Esophagus squamous epithelium (tissue), 5 donors: ENCODE data around the gene LSM4. TPM values are rescaled to one million over a fixed set of nuclear protein-coding genes. Genes with fewer than 3 reads are reported as not detected.

ENCODE experiments used
- DNase-seq: peaks from one replicate; lab custom pipeline; 2025; lab: John Stamatoyannopoulos, UW
- H3K27ac ChIP-seq, 4 donors: fragments of 200-600 bp; sonication (generic); one replicate each; pipeline ENCODE4 v1.5.1; 2016 to 2019; ENCODE audit warnings: mild to moderate bottlenecking in 1 of 4
- H3K27me3 ChIP-seq, 4 donors: fragments of 200-600 bp; sonication (generic); 1 replicate in 3 of 4; 2 replicates in 1 of 4; pipeline versions ENCODE4 v1.5.1 to v1.6.0; 2017 to 2021; ENCODE audit warnings: antibody characterized with exemption in 1 of 4
- H3K36me3 ChIP-seq, 3 donors: fragments of 200-600 bp; sonication (generic); one replicate each; pipeline ENCODE4 v1.5.1; 2016 to 2019
- H3K4me1 ChIP-seq, 3 donors: fragments of 200-600 bp; sonication (generic); one replicate each; pipeline ENCODE4 v1.5.1; 2017 to 2019
- H3K4me3 ChIP-seq, 4 donors: fragments of 200-600 bp; sonication (generic); 1 replicate in 3 of 4; 2 replicates in 1 of 4; pipeline ENCODE4 v1.5.1; 2016 to 2019; ENCODE audit warnings: mild to moderate bottlenecking in 2 of 4, moderate library complexity in 1 of 4
- H3K9me3 ChIP-seq, 3 donors: fragments of 200-600 bp; sonication (generic); one replicate each; pipeline ENCODE4 v1.5.1; 2016 to 2019
- POLR2A ChIP-seq, 4 donors: fragments of 450-650 bp; IDR thresholded peaks; one replicate each; pipeline ENCODE4 v1.6.1; 2017; ENCODE audit warnings: antibody characterized with exemption in 4 of 4, mild to moderate bottlenecking in 4 of 4, moderate library complexity in 3 of 4
- WGBS, 2 donors: methylation state at CpG; one replicate each; pipeline ENCODE4 v1.1.5; 2018; 5-methylcytosine and 5-hydroxymethylcytosine counted together
- intact Hi-C: fragments of 100-400 bp; cut with DNase I; formaldehyde crosslinking; loops from one replicate; pipeline ENCODE4 v1.15.0; 2022
- total RNA-seq, 4 donors: library from RNA; depleted of rRNA; stranded (reverse); fragments of >200 nt; gene quantifications; one replicate each; pipeline ENCODE4 v1.1.0, GENCODE V29; 2016
- TF ChIP-seq, protein P1 (sequence below), 6 experiments: fragments of 450-650 bp in 4 of 6; fragments of 200-600 bp in 2 of 6; sonication (generic) in 2 of 6; IDR thresholded peaks; one replicate each; pipeline ENCODE4 v1.5.1; 2016 to 2019; ENCODE audit warnings: antibody characterized with exemption in 6 of 6, mild to moderate bottlenecking in 4 of 6, moderate library complexity in 4 of 6
- donor health status: DM: yes; HTN: yes; CAD: no.

LSM4 gene
- total RNA-seq, 4 donors from 2014 or later: 97.3 to 228 (median 137) TPM

GRCh38 chr19:18294467-18294864 is 28.4 kb downstream of the LSM4 start:
- no peaks in the 10 kb centered on the region for H3K36me3 ChIP-seq
- DNase-seq: no peak
- intact Hi-C loops: no loop called here
- H3K9me3 ChIP-seq: no peaks in the 10 kb centered on the region
- peaks cover 21 to 49% (median 26%) of the 10 kb centered on the region in 3 donors for H3K4me1 ChIP-seq
- no peaks in the 10 kb centered on the region for H3K27me3 ChIP-seq
- TF ChIP-seq, protein P1, sequence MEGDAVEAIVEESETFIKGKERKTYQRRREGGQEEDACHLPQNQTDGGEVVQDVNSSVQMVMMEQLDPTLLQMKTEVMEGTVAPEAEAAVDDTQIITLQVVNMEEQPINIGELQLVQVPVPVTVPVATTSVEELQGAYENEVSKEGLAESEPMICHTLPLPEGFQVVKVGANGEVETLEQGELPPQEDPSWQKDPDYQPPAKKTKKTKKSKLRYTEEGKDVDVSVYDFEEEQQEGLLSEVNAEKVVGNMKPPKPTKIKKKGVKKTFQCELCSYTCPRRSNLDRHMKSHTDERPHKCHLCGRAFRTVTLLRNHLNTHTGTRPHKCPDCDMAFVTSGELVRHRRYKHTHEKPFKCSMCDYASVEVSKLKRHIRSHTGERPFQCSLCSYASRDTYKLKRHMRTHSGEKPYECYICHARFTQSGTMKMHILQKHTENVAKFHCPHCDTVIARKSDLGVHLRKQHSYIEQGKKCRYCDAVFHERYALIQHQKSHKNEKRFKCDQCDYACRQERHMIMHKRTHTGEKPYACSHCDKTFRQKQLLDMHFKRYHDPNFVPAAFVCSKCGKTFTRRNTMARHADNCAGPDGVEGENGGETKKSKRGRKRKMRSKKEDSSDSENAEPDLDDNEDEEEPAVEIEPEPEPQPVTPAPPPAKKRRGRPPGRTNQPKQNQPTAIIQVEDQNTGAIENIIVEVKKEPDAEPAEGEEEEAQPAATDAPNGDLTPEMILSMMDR (IDR thresholded peaks at IDR 0.05): no peak
- TF ChIP-seq POLR2A (IDR thresholded peaks at IDR 0.05): no peak
- no peak overlapping the region for H3K4me3 ChIP-seq
- WGBS, 2 donors: 20% methylated on average over 3 of the region's 9 CpGs; no CpG with 5 or more reads in 1 of the 2 donors
- H3K27ac ChIP-seq: peak overlapping the region; percentile 87 to 100 (median 97)

- Histone ChIP-seq H3K27me3 (no peaks in the 10 kb centered on the region), H3K27ac (peak overlapping the region; percentile 87 to 100 (median 97)), H3K4me3 (peak overlapping the region in 3 of 4 donors; percentile 61 to 87 (median 71)), H3K36me3 (no peaks in the 10 kb centered on the region), H3K4me1 (peaks cover 21 to 49% (median 26%) of the 10 kb centered on the region in 3 donors), H3K9me3 (no peaks in the 10 kb centered on the region)
- 45 to 60% methylated on average over 5 to 12 of the region's 18 CpGs for WGBS, 2 donors
- DNase-seq: no peak
- intact Hi-C loops: no loop called here
- TF ChIP-seq, protein P1 (IDR thresholded peaks at IDR 0.05): no peak
- TF ChIP-seq POLR2A (IDR thresholded peaks at IDR 0.05): no peak
Observed at GRCh38 chr19:18293642-18294466, 29.0 kb downstream of the LSM4 start.

DNA sequence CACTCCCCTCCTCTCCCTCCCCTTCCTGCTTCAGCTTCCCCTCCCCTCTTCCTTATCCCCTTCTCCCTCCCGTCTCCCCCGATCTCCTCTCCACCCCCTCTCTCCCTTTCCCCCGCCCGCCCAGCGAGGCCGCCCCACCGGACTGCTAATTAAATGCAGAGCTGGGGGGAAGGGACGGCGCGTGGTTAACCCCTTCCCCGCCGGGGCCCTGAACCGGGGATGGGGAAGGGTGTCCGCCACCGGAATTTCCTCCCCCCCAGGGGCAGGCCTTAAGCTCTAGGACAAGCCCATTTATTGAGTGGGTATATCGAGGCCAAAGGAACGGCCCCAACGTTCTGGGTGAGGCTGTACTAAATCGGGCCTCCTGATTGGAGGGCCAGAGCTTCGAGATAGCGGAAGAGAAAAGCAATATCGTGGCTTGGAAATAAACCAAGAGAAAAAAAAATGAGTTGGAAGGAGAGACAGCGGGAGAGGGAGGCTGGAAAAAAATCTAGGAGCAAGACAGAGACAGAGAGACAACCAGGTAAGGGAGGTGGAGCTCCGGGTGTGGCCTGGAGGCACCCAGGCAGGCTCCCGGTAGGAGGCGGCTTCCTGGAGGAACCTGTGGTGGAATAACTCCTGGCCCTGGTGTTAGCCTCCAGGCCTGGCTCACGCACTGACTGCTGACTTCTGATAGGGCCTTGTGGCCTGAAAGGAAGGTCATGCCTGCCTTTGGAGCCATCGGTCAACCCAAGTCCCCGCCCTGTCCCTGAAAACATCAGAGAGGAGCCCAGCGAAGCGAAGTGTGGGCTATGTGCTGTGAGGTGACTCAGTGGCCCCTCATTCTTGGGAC is 29.9 kb downstream of the LSM4 start:
- intact Hi-C loops: no loop called here
- H3K9me3 ChIP-seq: no peaks in the 10 kb centered on the region
- TF ChIP-seq, protein P1 (IDR thresholded peaks at IDR 0.05): no peak
- TF ChIP-seq POLR2A (IDR thresholded peaks at IDR 0.05): no peak
- no peaks in the 10 kb centered on the region for H3K36me3 ChIP-seq
- H3K27ac ChIP-seq: peak overlapping the region; percentile 87 to 100 (median 97)
- H3K27me3 ChIP-seq: no peaks in the 10 kb centered on the region
- H3K4me3 ChIP-seq: peak overlapping the region; percentile 45 to 87 (median 66)
- no peak for DNase-seq
- H3K4me1 ChIP-seq: peaks cover 21 to 54% (median 26%) of the 10 kb centered on the region in 3 donors
- 8 to 10% methylated on average over 13 to 14 of the region's 31 CpGs for WGBS, 2 donors

DNA sequence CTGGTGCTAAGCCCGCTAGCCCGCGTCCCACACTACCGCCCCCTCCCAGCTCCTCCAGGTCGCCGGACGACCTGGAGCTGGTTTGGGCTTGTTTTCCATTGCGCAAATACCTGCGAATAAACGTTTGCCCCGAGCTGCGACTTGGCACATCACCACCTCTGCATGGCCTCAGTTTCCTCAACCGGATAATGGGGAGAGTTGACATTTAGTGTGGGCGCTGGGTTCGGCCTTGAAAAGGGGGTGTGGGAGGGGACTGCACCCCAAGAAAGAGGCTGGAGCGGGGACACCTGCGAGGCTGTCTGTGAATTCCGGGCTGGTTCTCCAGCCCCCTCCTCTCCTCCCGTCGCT is 30.4 kb downstream of the LSM4 start:
- no peaks in the 10 kb centered on the region for H3K27me3 ChIP-seq
- peak overlapping the region; percentile 45 to 87 (median 66) for H3K4me3 ChIP-seq
- TF ChIP-seq, protein P1 (IDR thresholded peaks at IDR 0.05): no peak
- TF ChIP-seq POLR2A (IDR thresholded peaks at IDR 0.05): peak in 1 of 4 donors; percentile 45
- intact Hi-C loops: no loop called here
- DNase-seq: no peak
- H3K27ac ChIP-seq: peak overlapping the region; percentile 87 to 100 (median 97)
- H3K36me3 ChIP-seq: no peaks in the 10 kb centered on the region
- no peaks in the 10 kb centered on the region for H3K9me3 ChIP-seq
- 0 to 1% methylated on average over 15 to 16 of the region's 20 CpGs for WGBS, 2 donors
- peaks cover 21 to 60% (median 26%) of the 10 kb centered on the region in 3 donors for H3K4me1 ChIP-seq
